ENCODE results near the gene IFT122. TPM values are rescaled to one million over a fixed set of nuclear protein-coding genes. Genes with fewer than 3 reads are reported as not detected.

Gene IFT122
- total and polyA plus RNA-seq, 2 experiments from 2014 or later, result 10.2 to 38.8 TPM

GRCh38 chr3:129399145-129399894 lies 40.7 kb upstream of the IFT122 start:
- no peaks in the 10 kb centered on the region for H3F3A ChIP-seq (replicated peaks; ENCODE audit: low read depth)
- H3K27me3 ChIP-seq (ENCODE audit: insufficient read depth), result no peaks in the 10 kb centered on the region
- H3K4me3 ChIP-seq, result peak overlapping the region; percentile 87
- TF ChIP-seq CTCF (conservative IDR thresholded peaks at IDR 0.05; ENCODE audit: low read depth in 2 of 2), result peak; percentile 75 to 79
- TF ChIP-seq STAT1 (IDR thresholded peaks at IDR 0.05; ENCODE audit: unreplicated experiment), result no peak
- no peak for TF ChIP-seq ZNF462 (CRISPR knock-in tag; IDR thresholded peaks at IDR 0.05)
- no peak for TF ChIP-seq JUNB (IDR thresholded peaks at IDR 0.05; ENCODE audit: unreplicated experiment)
- peak; percentile 85; the same call in 1 of the 2 replicates for TF ChIP-seq ETS1 (IDR thresholded peaks at IDR 0.05)
- TF ChIP-seq ZNF114 (CRISPR knock-in tag; IDR thresholded peaks at IDR 0.05), result no peak
- no peak for TF ChIP-seq REST (IDR thresholded peaks at IDR 0.05; ENCODE audit: unreplicated experiment)
- no peak for TF ChIP-seq ZNF331 (CRISPR knock-in tag; IDR thresholded peaks at IDR 0.05; ENCODE audit: low read depth)
- no peak for TF ChIP-seq EZH2phosphoT487 (IDR thresholded peaks at IDR 0.05; ENCODE audit: unreplicated experiment)
- TF ChIP-seq CREB1 (CRISPR knock-in tag; IDR thresholded peaks at IDR 0.05; ENCODE audit: low read depth), result no peak; the same call in 1 of the 2 replicates
- peak; percentile 71 for TF ChIP-seq POLR2AphosphoS5 (IDR thresholded peaks at IDR 0.05; ENCODE audit: low read depth)
- no peak for TF ChIP-seq NANOG (IDR thresholded peaks at IDR 0.05; ENCODE audit: borderline replicate concordance)
- no peak for TF ChIP-seq EZH2 (IDR thresholded peaks at IDR 0.05; ENCODE audit: low read depth, unreplicated experiment)
- peak overlapping the region; percentile 14; the same call in 1 of the 2 replicates for H3K27ac ChIP-seq (ENCODE audit: low read depth)
- H3K36me3 Mint-ChIP-seq (ENCODE audit: low read depth), result peaks cover 12% of the 10 kb centered on the region; the same call in 1 of the 3 replicates
- peak overlapping the region; percentile 99 for H3K27ac Mint-ChIP-seq
- peaks cover 12% of the 10 kb centered on the region for H3K4me1 Mint-ChIP-seq
- no peaks in the 10 kb centered on the region; the same call in 2 of the 3 replicates for H3K9me3 Mint-ChIP-seq
- DNase-seq (ENCODE audit: low spot score) (peak; percentile 97), ATAC-seq (peak; percentile 85)
- peak overlapping the region; percentile 24; the same call in 1 of the 2 replicates for H2AFZ ChIP-seq
- peak overlapping the region; percentile 99 for H3K4me3 Mint-ChIP-seq
- peaks cover 13% of the 10 kb centered on the region; the same call in 1 of the 2 replicates for H4K20me1 ChIP-seq (replicated peaks; ENCODE audit: insufficient read depth)
- no peaks in the 10 kb centered on the region for H3K36me3 ChIP-seq (ENCODE audit: insufficient read depth)
- H3K79me2 ChIP-seq (replicated peaks; ENCODE audit: insufficient read depth), result peaks cover 45% of the 10 kb centered on the region
- H3K27me3 Mint-ChIP-seq (ENCODE audit: insufficient read depth, low read depth, poor library complexity), result peaks cover 9% of the 10 kb centered on the region
- no peaks in the 10 kb centered on the region for H3K9me2 ChIP-seq (ENCODE audit: insufficient read depth)
- peaks cover 5% of the 10 kb centered on the region; the same call in 1 of the 2 replicates for H3K4me1 ChIP-seq (ENCODE audit: insufficient read depth)
- peak overlapping the region; percentile 100 for H3K4me2 ChIP-seq
